Transverse colon (tissue), 3 donors: Measurements from ENCODE around the gene CXCL17.

Experiments
- CTCF ChIP-seq, 5 experiments: fragments of 200-600 bp in 3 of 5; fragments of 450-650 bp in 2 of 5; sonication (generic) in 3 of 5; IDR thresholded peaks; 1 replicate in 2 of 5; 2 replicates in 3 of 5; pipeline ENCODE4 v1.5.1; 2016 to 2017; ENCODE audit warnings: antibody characterized with exemption in 5 of 5, inconsistent platforms in 3 of 5, mild to moderate bottlenecking in 2 of 5, moderate library complexity in 1 of 5
- EP300 ChIP-seq: sonication (generic); formaldehyde crosslinking; IDR thresholded peaks from one replicate; pipeline ENCODE4 v1.6.1; 2017; ENCODE audit warnings: antibody characterized with exemption, low read depth
- POLR2A ChIP-seq: fragments of 450-650 bp; IDR thresholded peaks from one replicate; pipeline ENCODE4 v1.6.1; 2016; ENCODE audit warnings: antibody characterized with exemption, mild to moderate bottlenecking, moderate library complexity

- no peak for TF ChIP-seq CTCF (IDR thresholded peaks at IDR 0.05)
- no peak for TF ChIP-seq EP300
- TF ChIP-seq POLR2A: no peak
Observed at GRCh38 chr19:42422092-42422900, 20.4 kb downstream of the CXCL17 start.
